GM18499 (cell line): Measurements from ENCODE around the gene RNU1-4.
"Not testable (repeated sequence)": the region's sequence is repeated elsewhere in the genome, so short reads cannot be mapped to it uniquely, and the experiment has no call there.

Experiments
- ATAC-seq: cut with Tn5 transposase; IDR thresholded peaks from one replicate; pipeline ENCODE4 v1.9.1; 2021; ENCODE audit warnings: moderate number of reproducible peaks; ENCODE audit not compliant: insufficient read depth, unreplicated experiment

The RNU1-4 gene

GRCh38 chr1:16740047-16740964, at the start of gene RNU1-4:
TSS of gene RNU1-4 (plus strand) at chr1:16740516.
- ATAC-seq, result not testable (repeated sequence)

DNA sequence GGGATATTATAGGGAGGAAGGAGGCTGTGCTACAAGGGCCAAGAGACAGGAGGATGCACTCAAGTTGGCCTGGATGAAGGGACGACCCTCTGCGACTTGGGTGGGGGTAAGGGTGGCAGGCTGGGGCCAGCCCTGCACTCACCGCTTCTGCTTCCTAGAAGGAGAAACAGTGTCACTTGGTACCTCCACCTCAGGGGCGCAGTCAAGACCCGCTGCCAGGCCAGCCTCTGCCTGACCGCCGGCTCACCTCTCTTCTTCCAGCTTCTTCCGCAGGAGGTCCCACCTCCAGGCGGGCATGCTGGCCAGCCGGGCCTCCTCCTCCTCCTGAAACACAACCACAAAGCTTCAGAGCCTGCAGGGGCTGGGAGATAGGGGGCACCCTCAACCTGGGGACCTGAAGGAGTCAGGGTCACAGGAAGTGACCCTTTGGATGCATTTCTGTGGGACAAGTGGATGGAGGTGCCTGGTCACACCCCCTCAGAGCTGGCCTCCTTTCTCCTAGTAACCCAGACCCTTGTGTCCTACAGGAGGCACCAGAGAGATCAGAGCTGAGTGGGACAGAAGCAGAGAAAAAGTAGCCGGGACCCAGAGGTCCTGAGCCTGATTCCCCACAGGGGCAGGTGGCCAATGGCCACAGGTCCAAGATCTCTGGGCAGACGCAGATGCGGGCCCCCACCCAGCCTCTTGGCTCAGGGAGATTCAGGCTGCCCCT, 49.2 kb upstream of the RNU1-4 start:
- not testable (repeated sequence) for ATAC-seq

GRCh38 chr1:16692283-16692682, 48.0 kb upstream of the RNU1-4 start:
- not testable (repeated sequence) for ATAC-seq

- not testable (repeated sequence) for ATAC-seq
These were observed 47.4 kb upstream of the RNU1-4 start for GRCh38 chr1:16692717-16693448.

GRCh38 chr1:16693449-16694307, 46.6 kb upstream of the RNU1-4 start:
- not testable (repeated sequence) for ATAC-seq

DNA sequence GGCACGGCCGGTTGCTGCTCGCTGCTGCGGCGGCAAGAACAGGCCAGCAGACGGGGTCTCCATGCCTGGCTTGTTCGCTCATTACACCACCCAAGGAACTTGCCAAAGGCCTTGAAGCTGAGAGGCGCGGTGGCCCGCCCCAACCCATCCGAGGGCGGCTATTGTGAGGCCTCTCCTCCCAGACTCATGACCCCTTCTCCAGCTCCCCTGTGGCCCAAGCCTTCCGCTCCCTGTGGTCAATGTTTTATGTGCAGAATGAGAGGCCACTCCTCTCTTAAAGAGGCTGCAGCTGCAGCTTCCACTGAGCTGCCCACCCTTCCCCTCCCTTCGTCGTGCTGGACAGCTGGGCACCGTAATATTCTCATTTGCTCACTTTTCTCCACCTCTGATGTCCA, 46.0 kb upstream of the RNU1-4 start:
- ATAC-seq, result not testable (repeated sequence)

- ATAC-seq, result not testable (repeated sequence)
These were observed 43.7 kb upstream of the RNU1-4 start for GRCh38 chr1:16696507-16697150.

DNA sequence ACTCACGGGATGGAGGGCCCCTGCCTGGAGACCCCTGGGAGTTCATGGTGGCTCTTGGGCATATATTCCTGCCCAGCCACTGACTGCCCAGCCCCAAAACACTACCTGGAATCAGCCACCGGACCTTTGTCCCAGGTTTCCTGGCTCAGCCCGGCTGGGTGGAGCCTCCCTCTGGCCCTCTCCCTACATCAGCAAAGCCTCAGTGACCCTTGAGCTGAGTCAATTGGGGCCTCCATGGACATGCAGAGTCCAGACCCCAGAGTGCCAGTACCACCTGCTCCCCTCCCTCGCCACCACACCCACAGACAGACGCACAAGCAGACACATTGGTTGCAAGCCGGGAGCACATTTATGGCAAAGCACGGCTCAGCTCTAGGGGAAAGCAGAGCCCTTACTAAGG, 43.2 kb upstream of the RNU1-4 start:
- ATAC-seq, result not testable (repeated sequence)

- ATAC-seq, result not testable (repeated sequence)
These were observed 40.9 kb upstream of the RNU1-4 start for GRCh38 chr1:16699440-16699839.

DNA sequence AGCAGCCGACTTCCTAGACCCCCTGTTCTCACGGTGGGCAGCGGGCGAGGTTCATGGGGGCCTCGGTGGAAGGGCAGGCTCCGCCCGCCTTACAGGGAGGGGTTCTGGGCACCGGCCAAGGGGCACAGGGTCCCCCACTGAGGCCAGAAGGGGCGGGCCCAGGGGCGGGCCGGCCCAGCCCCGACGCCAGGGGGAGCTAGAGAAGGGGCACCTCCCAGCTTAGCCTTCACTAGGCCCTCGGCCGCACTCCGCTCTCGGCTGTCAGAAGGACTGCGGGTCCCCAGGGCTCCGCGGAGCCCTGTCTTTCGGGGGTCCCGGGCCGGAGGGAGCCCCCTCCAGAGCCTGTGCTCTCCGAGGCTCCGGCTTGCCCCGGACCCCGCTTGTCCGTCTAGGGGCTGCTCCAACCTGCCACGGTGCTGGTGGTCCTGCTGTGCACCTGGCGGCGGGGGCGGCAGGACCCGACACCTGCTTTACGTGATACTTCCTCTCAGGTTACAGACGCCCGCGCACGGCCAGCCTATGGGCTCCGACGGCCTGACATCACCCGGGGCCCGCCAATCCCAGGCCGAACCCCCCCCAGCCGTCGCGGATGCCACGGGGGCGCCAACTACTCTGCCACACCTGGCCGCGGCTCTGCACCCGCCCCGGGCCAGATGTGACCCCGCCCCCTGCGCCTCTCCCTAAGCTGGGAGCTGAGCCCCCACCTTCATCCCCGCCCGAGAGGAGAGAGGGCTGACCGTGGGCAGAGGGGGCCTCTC, 40.0 kb upstream of the RNU1-4 start:
- ATAC-seq, result not testable (repeated sequence)

DNA sequence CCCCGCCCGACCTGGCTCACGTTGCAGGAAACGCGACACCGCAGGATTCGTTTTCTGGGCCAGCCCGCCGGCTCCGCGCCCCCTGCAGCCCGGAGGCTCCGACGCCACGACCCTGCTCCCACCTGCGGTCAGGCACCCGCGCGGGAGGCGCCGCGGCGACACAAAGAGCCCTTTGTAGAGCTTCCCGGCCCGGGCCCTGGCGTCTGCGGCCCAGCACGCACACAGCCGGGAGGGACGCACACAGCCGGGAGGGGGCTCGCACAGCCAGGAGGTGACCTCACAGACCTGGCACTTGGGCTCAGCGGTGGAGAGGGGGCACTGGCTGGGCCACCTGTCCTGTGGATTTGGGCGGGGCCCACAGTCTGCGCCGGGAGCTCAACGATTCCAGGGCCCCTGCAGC, 39.1 kb upstream of the RNU1-4 start:
- not testable (repeated sequence) for ATAC-seq

GRCh38 chr1:16702280-16702679, 38.0 kb upstream of the RNU1-4 start:
- not testable (repeated sequence) for ATAC-seq

DNA sequence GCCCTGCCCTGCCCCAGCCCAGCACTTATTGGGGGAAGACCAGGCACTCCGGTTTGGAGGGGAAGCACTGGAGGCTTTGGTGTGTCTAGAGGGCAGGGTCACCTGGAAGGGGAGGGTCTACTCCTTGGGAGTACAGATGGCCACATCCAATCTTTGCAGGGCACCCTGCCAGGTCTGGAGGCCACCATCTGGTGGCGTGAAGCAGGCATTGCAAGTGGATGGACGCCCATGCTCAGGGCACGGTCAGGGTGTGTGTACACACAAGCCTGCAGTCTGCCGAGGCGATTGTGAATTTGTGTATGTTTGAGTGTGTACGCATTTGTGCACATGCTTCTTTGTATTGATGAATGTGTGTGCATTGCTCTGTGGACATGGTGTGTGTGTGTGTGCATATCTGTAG, 37.2 kb upstream of the RNU1-4 start:
- ATAC-seq, result not testable (repeated sequence)

GRCh38 chr1:16703602-16704001, 36.7 kb upstream of the RNU1-4 start:
- not testable (repeated sequence) for ATAC-seq

- not testable (repeated sequence) for ATAC-seq
These were observed 36.2 kb upstream of the RNU1-4 start for GRCh38 chr1:16704076-16704475.

DNA sequence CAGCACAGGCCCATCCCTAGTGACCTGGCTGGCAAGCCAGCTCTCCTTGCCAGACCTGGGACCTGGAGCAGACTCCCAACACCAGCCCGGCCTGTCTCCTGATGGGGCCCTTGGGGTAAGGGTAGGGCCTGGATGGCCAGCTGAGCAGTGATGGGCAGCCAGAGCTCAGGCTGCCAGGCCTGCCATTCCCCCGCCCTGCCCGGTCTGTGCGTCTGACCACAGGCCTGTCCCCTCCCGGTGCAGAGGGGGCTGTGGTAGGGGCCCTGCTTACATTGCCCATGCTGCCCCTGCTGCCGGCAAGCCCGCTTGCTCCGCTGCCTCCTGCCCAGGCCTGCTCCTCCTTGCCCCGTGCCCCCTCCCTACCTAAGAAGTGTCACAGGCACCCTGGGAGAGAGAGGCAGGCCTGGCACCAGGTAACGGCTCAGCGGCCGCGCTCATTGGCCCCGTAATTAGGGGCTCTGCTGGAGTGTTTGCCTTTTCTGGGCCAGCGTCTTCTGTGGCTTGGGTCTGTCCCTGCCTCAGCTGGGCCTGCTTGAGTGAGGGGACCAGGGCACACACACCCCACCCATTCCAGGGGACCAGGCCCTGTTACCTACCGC, 35.7 kb upstream of the RNU1-4 start:
- not testable (repeated sequence) for ATAC-seq

- ATAC-seq, result not testable (repeated sequence)
These were observed 34.0 kb upstream of the RNU1-4 start for GRCh38 chr1:16706302-16706701.
